ENCODE measurements around the gene ACAA1. TPM values are rescaled to one million over a fixed set of nuclear protein-coding genes. Genes with fewer than 3 reads are reported as not detected.
A peak's percentile ranks its signal among the peaks of the same experiment; 100 is the strongest.
"Not testable (repeated sequence)": the region's sequence is repeated elsewhere in the genome, so short reads cannot be mapped to it uniquely, and the experiment has no call there.

Gene ACAA1
- polyA plus RNA-seq, 1 experiment = 47.6 TPM

GRCh38 chr3:38164952-38165721 is 28.2 kb upstream of the ACAA1 start, which contains the start of gene OXSR1:
OXSR1 (plus strand) TSS chr3:38165537; CDS start chr3:38165877, 340 bp downstream.
- no peaks in the 10 kb centered on the region for H3K27me3 ChIP-seq (ENCODE audit: control insufficient read depth, insufficient read depth, low read length)
- no peaks in the 10 kb centered on the region; the same call in 1 of the 2 replicates for H3K9me3 ChIP-seq (ENCODE audit: control insufficient read depth, insufficient read depth, low read length)
- TF ChIP-seq, protein P1, sequence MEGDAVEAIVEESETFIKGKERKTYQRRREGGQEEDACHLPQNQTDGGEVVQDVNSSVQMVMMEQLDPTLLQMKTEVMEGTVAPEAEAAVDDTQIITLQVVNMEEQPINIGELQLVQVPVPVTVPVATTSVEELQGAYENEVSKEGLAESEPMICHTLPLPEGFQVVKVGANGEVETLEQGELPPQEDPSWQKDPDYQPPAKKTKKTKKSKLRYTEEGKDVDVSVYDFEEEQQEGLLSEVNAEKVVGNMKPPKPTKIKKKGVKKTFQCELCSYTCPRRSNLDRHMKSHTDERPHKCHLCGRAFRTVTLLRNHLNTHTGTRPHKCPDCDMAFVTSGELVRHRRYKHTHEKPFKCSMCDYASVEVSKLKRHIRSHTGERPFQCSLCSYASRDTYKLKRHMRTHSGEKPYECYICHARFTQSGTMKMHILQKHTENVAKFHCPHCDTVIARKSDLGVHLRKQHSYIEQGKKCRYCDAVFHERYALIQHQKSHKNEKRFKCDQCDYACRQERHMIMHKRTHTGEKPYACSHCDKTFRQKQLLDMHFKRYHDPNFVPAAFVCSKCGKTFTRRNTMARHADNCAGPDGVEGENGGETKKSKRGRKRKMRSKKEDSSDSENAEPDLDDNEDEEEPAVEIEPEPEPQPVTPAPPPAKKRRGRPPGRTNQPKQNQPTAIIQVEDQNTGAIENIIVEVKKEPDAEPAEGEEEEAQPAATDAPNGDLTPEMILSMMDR (IDR thresholded peaks at IDR 0.05; ENCODE audit: low read depth, low read length) = 0 out of 2 replicates have a peak, but pooled peaks have one; percentile 2
- peak; percentile 99 for DNase-seq (ENCODE audit: low read depth, low spot score)
- POLR2A ChIA-PET = interaction anchor here (0.6 to 3.8 kb wide), 8 partner anchors 9 to 492 kb away, joined by 3 to 27 read pairs (median 3); partner anchors contain the start of genes ACAA1 and PLCD1
- H3K4me3 ChIP-seq (ENCODE audit: low read depth, low read length) = peak within 1 kb of the TSS; percentile 87
- CTCF ChIA-PET = interaction anchor here (1.2 kb wide), 1 partner anchor 356 kb away, joined by 3 read pairs; no protein-coding TSS in a partner anchor
- H3K27ac ChIP-seq (ENCODE audit: low read depth, low read length) = peak within 1 kb of the TSS; percentile 89

GRCh38 chr3:38164643-38164951 is 27.7 kb upstream of the ACAA1 start:
- ChIA-PET POLR2A (interaction anchor here (0.6 to 3.8 kb wide), 7 partner anchors 9 to 135 kb away, joined by 3 to 27 read pairs (median 3); partner anchors contain the start of genes ACAA1 and PLCD1), CTCF (interaction anchor here (0.6 to 1.2 kb wide), 2 partner anchors 354 to 357 kb away, joined by 3 to 5 read pairs; no protein-coding TSS in a partner anchor)
- Histone ChIP-seq H3K27me3 (ENCODE audit: control insufficient read depth, insufficient read depth, low read length) (no peaks in the 10 kb centered on the region), H3K27ac (ENCODE audit: low read depth, low read length) (peak overlapping the region; percentile 89), H3K4me3 (ENCODE audit: low read depth, low read length) (peak overlapping the region; percentile 87), H3K9me3 (ENCODE audit: control insufficient read depth, insufficient read depth, low read length) (no peaks in the 10 kb centered on the region; the same call in 1 of the 2 replicates)
- TF ChIP-seq, protein P1 (IDR thresholded peaks at IDR 0.05; ENCODE audit: low read depth, low read length) = no peak
- no peak for DNase-seq (ENCODE audit: low read depth, low spot score)

- POLR2A ChIA-PET = interaction anchor here (0.6 to 3.8 kb wide), 6 partner anchors 8 to 83 kb away, joined by 3 to 27 read pairs (median 4); partner anchors contain the start of gene ACAA1
- TF ChIP-seq, protein P1 (IDR thresholded peaks at IDR 0.05; ENCODE audit: low read depth, low read length) = no peak
- peak overlapping the region; percentile 89 for H3K27ac ChIP-seq (ENCODE audit: low read depth, low read length)
- H3K4me3 ChIP-seq (ENCODE audit: low read depth, low read length) = peak overlapping the region; percentile 87
- CTCF ChIA-PET = interaction anchor here (0.6 to 1.6 kb wide), 3 partner anchors 11 to 353 kb away, joined by 4 to 6 read pairs (median 5); partner anchors contain the start of gene XYLB
- no peaks in the 10 kb centered on the region for H3K27me3 ChIP-seq (ENCODE audit: control insufficient read depth, insufficient read depth, low read length)
- no peaks in the 10 kb centered on the region; the same call in 1 of the 2 replicates for H3K9me3 ChIP-seq (ENCODE audit: control insufficient read depth, insufficient read depth, low read length)
- DNase-seq (ENCODE audit: low read depth, low spot score) = no peak
These were observed 27.1 kb upstream of the ACAA1 start for GRCh38 chr3:38163841-38164642.

DNA sequence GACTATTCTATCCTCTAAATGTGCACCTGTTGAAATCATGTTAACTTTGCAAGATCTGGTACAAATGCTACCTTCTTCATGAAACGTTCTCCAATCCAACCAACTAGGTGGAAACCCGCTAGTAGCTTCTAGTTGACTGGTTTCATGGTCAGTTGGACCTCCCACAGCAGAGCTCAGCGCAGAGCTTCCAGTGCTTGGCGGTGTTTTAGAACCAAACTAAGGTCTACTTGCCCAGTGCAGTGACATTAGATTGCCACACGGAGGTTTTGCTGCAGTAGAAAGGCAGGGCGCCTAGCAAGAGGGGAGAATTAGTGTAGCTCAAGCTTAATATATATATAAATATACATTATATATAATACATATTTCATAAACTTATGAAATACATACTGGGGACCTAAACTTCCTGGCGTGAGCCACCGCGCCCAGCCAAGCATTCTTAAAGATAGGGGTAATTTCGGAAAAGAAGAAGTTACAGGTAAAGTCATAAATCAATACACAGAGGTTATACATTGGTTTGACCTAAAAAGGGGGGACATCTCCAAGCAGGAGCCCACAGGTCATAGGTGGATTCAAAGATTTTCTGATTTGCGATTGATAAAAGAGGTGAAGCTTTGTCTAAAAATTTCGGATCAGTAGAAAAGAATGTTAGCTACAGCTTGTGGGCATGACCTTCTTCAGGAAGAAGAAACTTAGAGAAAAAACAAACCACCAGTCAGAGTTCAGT is 26.4 kb upstream of the ACAA1 start:
- Histone ChIP-seq H3K27ac (ENCODE audit: low read depth, low read length) (no peak overlapping the region), H3K9me3 (ENCODE audit: control insufficient read depth, insufficient read depth, low read length) (no peaks in the 10 kb centered on the region; the same call in 1 of the 2 replicates), H3K27me3 (ENCODE audit: control insufficient read depth, insufficient read depth, low read length) (no peaks in the 10 kb centered on the region), H3K4me3 (ENCODE audit: low read depth, low read length) (no peak overlapping the region)
- ChIA-PET CTCF (interaction anchor here (0.7 to 1.6 kb wide), 2 partner anchors 10 to 183 kb away, joined by 4 to 6 read pairs; partner anchors contain the start of gene XYLB), POLR2A (no interaction called here)
- no peak for DNase-seq (ENCODE audit: low read depth, low spot score)
- TF ChIP-seq, protein P1 (IDR thresholded peaks at IDR 0.05; ENCODE audit: low read depth, low read length) = no peak; the same call in 1 of the 2 replicates

DNA sequence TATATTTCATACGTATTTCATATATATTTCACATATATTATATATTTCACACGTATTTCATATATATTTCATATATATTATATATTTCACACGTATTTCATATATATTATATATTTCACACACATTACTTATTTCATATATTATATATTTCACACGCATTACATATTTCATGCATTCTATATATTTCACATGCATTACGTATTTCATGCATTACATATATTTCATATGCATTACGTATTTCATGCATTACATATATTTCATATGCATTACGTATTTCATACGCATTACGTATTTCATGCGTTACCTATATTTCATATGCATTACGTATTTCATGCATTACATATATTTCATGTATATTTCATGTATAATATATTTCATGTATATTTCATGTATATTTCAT is 23.8 kb upstream of the ACAA1 start:
- DNase-seq (ENCODE audit: low read depth, low spot score); H3K4me3 ChIP-seq (ENCODE audit: low read depth, low read length); H3K9me3 ChIP-seq (ENCODE audit: control insufficient read depth, insufficient read depth, low read length); H3K27ac ChIP-seq (ENCODE audit: low read depth, low read length); CTCF ChIA-PET; H3K27me3 ChIP-seq (ENCODE audit: control insufficient read depth, insufficient read depth, low read length); POLR2A ChIA-PET: not testable (repeated sequence)

Data from AG04450 (cell line).